Lung microvascular endothelial cell (primary cell): ENCODE results near the gene LAMB1. TPM values are rescaled to one million over a fixed set of nuclear protein-coding genes. Genes with fewer than 3 reads are reported as not detected.

ENCODE experiments used
- DNase-seq, 2 donors: peaks; one replicate each; pipeline versions ENCODE4 v3.0.0 to v3.0.0-alpha.2; 2010; ENCODE audit warnings: low read depth in 2 of 2
- total RNA-seq: library from RNA; depleted of rRNA; stranded (reverse); fragments of >200 nt; gene quantifications from 2 replicates; pipeline ENCODE4 v1.2.1, GENCODE V29; 2014

The LAMB1 gene
- total RNA-seq, 1 donor from 2014 or later: 315 TPM

DNA sequence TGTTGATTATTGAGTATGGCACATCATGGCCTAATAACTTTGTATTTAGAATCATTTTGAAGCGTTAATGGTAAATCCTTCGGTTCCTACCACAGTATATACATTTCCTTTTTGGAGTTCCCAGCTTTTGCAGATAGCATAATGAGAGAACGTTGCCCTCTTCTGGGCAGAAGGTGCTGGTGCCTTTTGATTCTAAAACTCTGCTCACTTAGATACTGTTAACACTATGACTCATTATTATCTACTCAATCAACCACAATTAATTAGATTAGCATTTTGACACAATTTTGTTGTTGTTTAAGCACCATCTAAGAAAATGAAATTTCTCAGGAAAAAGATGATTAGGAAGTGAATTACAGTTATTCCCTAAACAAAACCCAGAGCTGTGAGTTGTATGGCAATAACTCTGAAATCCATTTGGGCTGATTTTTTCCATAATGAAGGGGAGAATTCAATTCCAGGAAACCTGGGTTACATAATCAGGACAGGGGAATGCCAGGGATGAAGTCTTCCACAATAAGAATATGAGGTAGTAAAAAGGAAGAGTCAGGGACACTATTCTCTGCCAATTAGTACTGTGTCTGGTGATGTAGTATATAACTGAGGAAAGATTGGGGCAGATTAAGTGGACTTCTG lies 123.4 kb downstream of the LAMB1 start:
- peak; percentile 76 to 79 for DNase-seq

DNA sequence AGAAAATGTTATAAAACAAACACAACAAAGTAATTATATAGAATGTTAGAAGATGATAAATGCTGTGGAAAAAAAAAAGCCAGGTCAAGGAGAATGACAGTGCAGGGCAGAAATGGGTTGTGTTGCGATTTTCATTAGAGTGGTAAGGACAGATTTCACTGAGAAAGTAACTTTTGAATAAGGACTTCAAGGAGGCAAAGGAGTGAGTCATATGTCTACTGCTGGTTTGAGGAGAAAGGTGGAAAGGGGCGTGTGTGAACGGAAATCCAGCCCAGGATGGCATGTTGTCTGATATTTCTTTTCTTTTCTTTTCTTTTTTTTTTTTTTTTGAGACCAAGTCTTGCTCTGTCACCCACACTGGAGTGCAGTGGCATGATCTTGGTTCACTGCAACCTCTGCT lies 124.3 kb downstream of the LAMB1 start:
- DNase-seq: peak in 1 of 2 donors; percentile 26

DNA sequence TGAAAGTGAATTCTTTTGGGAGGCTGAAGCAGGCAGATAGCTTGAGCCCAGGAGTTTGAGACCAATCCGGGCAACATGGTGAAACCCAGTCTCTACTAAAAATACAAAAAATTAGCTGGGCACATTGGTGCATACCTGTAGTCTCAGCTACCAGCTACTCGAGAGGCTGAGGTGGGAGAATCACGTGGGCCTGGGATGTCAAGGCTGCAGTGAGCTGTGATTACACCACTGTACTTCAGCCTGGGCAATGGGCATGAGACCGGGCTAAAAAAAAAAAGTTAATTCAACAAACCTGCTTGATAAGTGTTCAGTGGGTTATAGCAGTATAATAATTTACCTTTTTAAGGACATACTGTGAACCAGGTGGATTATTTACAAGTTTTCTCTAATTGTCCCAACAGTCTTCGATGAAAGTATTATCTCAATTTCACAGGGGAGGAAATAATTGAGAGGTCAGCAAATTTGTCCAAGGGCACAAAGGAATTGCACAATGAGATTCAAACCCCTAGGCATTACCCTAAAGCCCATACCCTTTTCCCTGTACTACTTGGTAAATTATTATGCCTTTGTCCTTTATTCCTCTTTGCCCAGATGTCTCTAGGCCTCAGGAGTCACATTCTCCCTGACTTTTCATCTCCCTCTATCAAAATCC lies 125.1 kb downstream of the LAMB1 start:
- DNase-seq: no peak

DNA sequence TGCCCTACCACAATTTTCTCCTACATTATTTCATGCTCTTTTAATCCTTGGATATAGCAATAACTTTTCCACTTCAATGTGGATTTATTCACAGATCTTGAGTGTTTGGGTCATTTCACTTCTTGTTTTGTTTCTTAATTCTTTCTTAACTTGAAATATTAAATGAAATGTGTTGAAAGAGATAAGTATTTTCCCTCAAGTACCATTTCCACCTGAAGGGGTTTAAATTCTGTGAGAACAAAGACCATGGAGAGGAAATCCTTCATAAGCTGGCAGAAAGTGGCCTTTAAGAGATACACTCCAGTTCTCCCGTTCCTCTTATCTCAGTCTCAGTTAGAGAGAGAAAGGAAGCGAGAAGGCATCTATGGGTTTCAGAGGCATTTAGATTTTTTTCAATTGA lies 126.0 kb downstream of the LAMB1 start:
- no peak for DNase-seq

DNA sequence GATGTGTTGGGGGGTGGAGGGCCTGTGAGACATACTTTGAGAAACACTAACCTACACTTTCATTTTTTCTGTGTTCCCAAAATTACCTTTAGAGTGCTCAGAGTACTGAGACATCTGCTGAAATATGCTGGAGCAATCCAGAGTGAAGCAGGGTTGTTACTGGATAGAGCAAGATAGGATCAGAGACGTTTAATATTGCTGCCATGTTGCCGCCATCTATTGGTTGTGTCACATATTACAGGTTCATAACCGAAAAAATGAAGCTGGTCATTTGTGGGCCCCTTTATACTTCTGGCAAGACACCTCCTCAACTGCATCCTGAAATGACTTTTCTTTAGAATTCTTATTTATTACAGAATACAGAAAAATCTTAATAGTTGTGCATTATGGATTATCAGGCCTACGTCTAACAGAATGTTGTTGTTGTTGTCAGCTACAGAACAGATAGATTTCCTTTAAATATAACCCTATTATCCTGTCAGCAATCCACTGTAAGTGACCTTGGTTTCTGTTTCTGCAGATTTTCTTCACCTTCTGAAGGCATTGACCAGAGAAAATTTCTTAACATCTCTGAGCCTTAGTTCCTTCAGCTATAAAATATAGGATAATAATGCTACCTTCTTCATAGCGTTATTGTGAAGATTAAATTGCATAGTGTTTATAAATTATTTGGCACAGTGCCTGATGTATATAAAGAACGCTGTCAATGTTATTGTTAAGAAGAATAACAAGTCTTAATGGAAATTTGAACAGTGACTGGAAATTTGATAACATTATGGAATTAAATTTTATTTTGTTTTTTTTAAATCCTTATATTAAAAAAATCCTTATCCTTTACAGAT lies 128.1 kb downstream of the LAMB1 start:
- peak; percentile 67 to 72 for DNase-seq

DNA sequence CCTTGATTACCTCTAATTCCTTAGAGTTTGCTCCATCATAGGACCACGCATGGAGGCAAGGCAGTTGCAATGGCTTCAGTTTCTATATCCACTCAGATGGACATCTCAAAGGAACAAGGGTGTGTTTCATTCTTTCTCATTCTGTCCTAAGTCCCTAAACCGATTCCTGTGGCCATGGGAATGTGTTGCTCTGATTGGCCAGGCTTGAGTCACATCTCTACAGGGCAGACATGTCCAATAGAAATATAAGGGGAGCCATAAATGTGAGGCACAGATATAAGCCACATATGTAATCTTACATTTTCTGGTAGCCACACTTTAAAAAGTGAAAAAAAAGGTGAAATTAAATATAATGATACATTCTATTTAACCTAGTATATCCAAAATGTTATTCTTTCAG lies 128.8 kb downstream of the LAMB1 start:
- no peak for DNase-seq

Other genes with a start within 250 kb of the LAMB1 start
- not detected in 2 replicates for gene SLC26A3, start 199.9 kb downstream of the LAMB1 start, total RNA-seq
- gene DLD, start 112.0 kb downstream of the LAMB1 start, total RNA-seq: 39.3 and 43.8 TPM in 2 replicates
- 0.22 TPM in 1 of 2 replicates, not detected in the other for gene LAMB4, start 127.2 kb upstream of the LAMB1 start, total RNA-seq